Astrocyte (in vitro differentiated cells and primary cell): ENCODE measurements around the gene RANBP17. TPM values are rescaled to one million over a fixed set of nuclear protein-coding genes. Genes with fewer than 3 reads are reported as not detected.

Experiments
- DNase-seq: peaks from one replicate; pipeline ENCODE4 v3.0.0-alpha.2; 2010; ENCODE audit warnings: low read depth
- FAIRE-seq: peaks from 2 replicates; lab custom pipeline; 2011; peaks lifted over from hg19 to GRCh38; lab: Jason Lieb, UNC
- H2AFZ ChIP-seq: 2 replicates; pipeline ENCODE4 v1.6.0; 2012; ENCODE audit warnings: low read depth, low read length, inconsistent platforms
- H3K27ac ChIP-seq: 2 replicates; pipeline ENCODE4 v1.5.1; 2011; ENCODE audit warnings: low read depth, low read length, inconsistent platforms
- H3K27me3 ChIP-seq: 2 replicates; pipeline ENCODE4 v1.6.0; 2011; ENCODE audit warnings: low read length, inconsistent platforms; ENCODE audit not compliant: insufficient read depth
- H3K36me3 ChIP-seq: 2 replicates; pipeline ENCODE4 v1.5.1; 2011; ENCODE audit warnings: low read length, inconsistent platforms; ENCODE audit not compliant: insufficient read depth
- H3K4me1 ChIP-seq: 2 replicates; pipeline ENCODE4 v1.5.1; 2011; ENCODE audit warnings: low read length, inconsistent platforms; ENCODE audit not compliant: insufficient read depth
- H3K4me2 ChIP-seq: 2 replicates; pipeline ENCODE4 v1.6.0; 2012; ENCODE audit warnings: low read length, inconsistent platforms
- H3K4me3 ChIP-seq: 2 replicates; pipeline ENCODE4 v1.5.1; 2011; ENCODE audit warnings: low read depth, mild to moderate bottlenecking, low read length, inconsistent platforms; ENCODE audit not compliant: insufficient read depth
- H3K79me2 ChIP-seq: 2 replicates; pipeline ENCODE4 v1.6.0; 2012; ENCODE audit warnings: mild to moderate bottlenecking, low read length, inconsistent platforms; ENCODE audit not compliant: insufficient read depth
- H3K9ac ChIP-seq: 2 replicates; pipeline ENCODE4 v1.6.0; 2012; ENCODE audit warnings: mild to moderate bottlenecking, low read length, inconsistent platforms
- H3K9me3 ChIP-seq: 2 replicates; pipeline ENCODE4 v1.5.1; 2012; ENCODE audit warnings: low read depth, mild to moderate bottlenecking, low read length, inconsistent platforms; ENCODE audit not compliant: insufficient read depth
- H4K20me1 ChIP-seq: 2 replicates; pipeline ENCODE4 v1.6.0; 2012; ENCODE audit warnings: low read length, inconsistent platforms; ENCODE audit not compliant: insufficient read depth
- H3K27ac Mint-ChIP-seq: one replicate; pipeline ENCODE4 v1.8.0; 2021; ENCODE audit warnings: mild to moderate bottlenecking, mixed read lengths; ENCODE audit not compliant: unreplicated experiment
- H3K27me3 Mint-ChIP-seq: one replicate; pipeline ENCODE4 v1.8.0; 2021; ENCODE audit warnings: low read depth, mixed read lengths; ENCODE audit not compliant: unreplicated experiment
- H3K36me3 Mint-ChIP-seq: one replicate; pipeline ENCODE4 v1.8.0; 2021; ENCODE audit warnings: low read depth, mixed read lengths; ENCODE audit not compliant: unreplicated experiment
- H3K4me1 Mint-ChIP-seq: one replicate; pipeline ENCODE4 v1.8.0; 2021; ENCODE audit warnings: low read depth, mixed read lengths; ENCODE audit not compliant: unreplicated experiment
- H3K4me3 Mint-ChIP-seq: one replicate; pipeline ENCODE4 v1.8.0; 2021; ENCODE audit warnings: mild to moderate bottlenecking, moderate library complexity, mixed read lengths; ENCODE audit not compliant: unreplicated experiment
- H3K9me3 Mint-ChIP-seq: one replicate; pipeline ENCODE4 v1.8.0; 2021; ENCODE audit warnings: mild to moderate bottlenecking, mixed read lengths; ENCODE audit not compliant: unreplicated experiment
- CTCF ChIP-seq: IDR thresholded peaks from 2 replicates; pipeline ENCODE4 v1.5.1; 2011; ENCODE audit warnings: low read depth, mild to moderate bottlenecking, inconsistent platforms, low read length, moderate library complexity; ENCODE audit not compliant: insufficient read depth
- EZH2 ChIP-seq: IDR thresholded peaks from 2 replicates; pipeline ENCODE4 v1.6.1; 2012; ENCODE audit warnings: mild to moderate bottlenecking, low read length, inconsistent platforms; ENCODE audit not compliant: insufficient read depth
- total RNA-seq: library from RNA; stranded (reverse); gene quantifications from 2 replicates; pipeline ENCODE4 v1.2.1, GENCODE V29; 2021

The RANBP17 gene
- total RNA-seq, 1 donor from 2014 or later: 16.2 TPM

- H3K27ac Mint-ChIP-seq: no peak overlapping the region
- peaks cover 10% of the 10 kb centered on the region for H3K9me3 Mint-ChIP-seq
- no peak overlapping the region for H3K4me3 ChIP-seq
- no peaks in the 10 kb centered on the region for H3K27me3 Mint-ChIP-seq
- no peaks in the 10 kb centered on the region for H3K79me2 ChIP-seq
- H3K4me1 Mint-ChIP-seq: no peaks in the 10 kb centered on the region
- no peaks in the 10 kb centered on the region for H3K27me3 ChIP-seq
- no peak overlapping the region for H2AFZ ChIP-seq
- TF ChIP-seq EZH2: no peak
- no peak for TF ChIP-seq CTCF
- FAIRE-seq (no peak), DNase-seq (no peak)
- H4K20me1 ChIP-seq: no peaks in the 10 kb centered on the region
- no peaks in the 10 kb centered on the region for H3K36me3 ChIP-seq
- no peaks in the 10 kb centered on the region for H3K4me1 ChIP-seq
- no peak overlapping the region for H3K9ac ChIP-seq
- H3K4me3 Mint-ChIP-seq: no peak overlapping the region
- H3K4me2 ChIP-seq: no peak overlapping the region
- no peaks in the 10 kb centered on the region for H3K9me3 ChIP-seq
- H3K36me3 Mint-ChIP-seq: peaks cover 19% of the 10 kb centered on the region
- H3K27ac ChIP-seq: no peak overlapping the region
Measured at GRCh38 chr5:171074747-171075146, 212.9 kb downstream of the RANBP17 start.

GRCh38 chr5:171080186-171080938 lies 218.5 kb downstream of the RANBP17 start:
- H3K27ac Mint-ChIP-seq: no peak overlapping the region
- H3K4me3 ChIP-seq: no peak overlapping the region
- TF ChIP-seq CTCF (no peak), EZH2 (no peak)
- H3K27me3 Mint-ChIP-seq: no peaks in the 10 kb centered on the region
- no peaks in the 10 kb centered on the region for H3K4me1 Mint-ChIP-seq
- H3K27me3 ChIP-seq: no peaks in the 10 kb centered on the region
- H3K4me3 Mint-ChIP-seq: no peak overlapping the region
- peaks cover 16% of the 10 kb centered on the region for H3K36me3 Mint-ChIP-seq
- no peaks in the 10 kb centered on the region for H3K36me3 ChIP-seq
- DNase-seq (no peak), FAIRE-seq (no peak)
- no peak overlapping the region for H2AFZ ChIP-seq
- H3K9me3 ChIP-seq: no peaks in the 10 kb centered on the region
- H3K27ac ChIP-seq: no peak overlapping the region
- H3K4me1 ChIP-seq: no peaks in the 10 kb centered on the region
- H3K9ac ChIP-seq: no peak overlapping the region
- H3K4me2 ChIP-seq: no peak overlapping the region
- H3K79me2 ChIP-seq: no peaks in the 10 kb centered on the region
- H3K9me3 Mint-ChIP-seq: peaks cover 10% of the 10 kb centered on the region
- no peaks in the 10 kb centered on the region for H4K20me1 ChIP-seq

- no peak for TF ChIP-seq EZH2
- no peak for TF ChIP-seq CTCF
- no peak for DNase-seq
- Mint-ChIP-seq H3K4me3 (no peak overlapping the region), H3K27me3 (no peaks in the 10 kb centered on the region), H3K4me1 (no peaks in the 10 kb centered on the region), H3K36me3 (peaks cover 13% of the 10 kb centered on the region), H3K27ac (no peak overlapping the region), H3K9me3 (peaks cover 10% of the 10 kb centered on the region)
- Histone ChIP-seq H3K36me3 (no peaks in the 10 kb centered on the region), H3K27me3 (no peaks in the 10 kb centered on the region), H3K4me1 (no peaks in the 10 kb centered on the region), H3K9me3 (no peaks in the 10 kb centered on the region), H3K9ac (no peak overlapping the region), H4K20me1 (no peaks in the 10 kb centered on the region), H2AFZ (no peak overlapping the region), H3K4me2 (no peak overlapping the region), H3K79me2 (no peaks in the 10 kb centered on the region), H3K27ac (no peak overlapping the region), H3K4me3 (no peak overlapping the region)
- no peak for FAIRE-seq
Measured at GRCh38 chr5:171081319-171081718, 219.5 kb downstream of the RANBP17 start.
